ENCODE results near the gene COMMD1. TPM values are rescaled to one million over a fixed set of nuclear protein-coding genes. Genes with fewer than 3 reads are reported as not detected.

COMMD1 gene
- polyA plus RNA-seq, 2 of the 4 experiments (the other 2 are of a cell fraction): 54.1 to 57.3 TPM

DNA sequence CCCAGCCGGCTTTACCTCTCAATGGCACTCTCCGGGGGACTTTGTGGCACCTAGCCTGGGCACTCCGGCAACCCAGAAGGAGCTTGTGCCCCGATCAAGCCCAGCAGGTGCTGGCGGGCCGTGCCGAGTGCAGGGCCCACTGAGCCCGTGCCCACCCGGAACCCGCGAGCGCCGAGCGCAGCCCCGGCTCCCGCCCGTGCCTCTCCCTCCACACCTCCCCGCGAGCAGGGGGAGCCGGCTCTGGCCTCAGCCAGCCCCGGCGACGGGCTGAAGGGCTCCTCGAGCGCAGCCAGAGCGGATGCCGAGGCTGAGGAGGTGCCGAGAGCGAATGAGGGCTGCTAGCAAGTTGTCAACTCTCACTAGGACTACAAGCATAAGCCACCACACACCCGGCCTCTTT is 136.9 kb downstream of the COMMD1 start:
- no peak for FAIRE-seq

DNA sequence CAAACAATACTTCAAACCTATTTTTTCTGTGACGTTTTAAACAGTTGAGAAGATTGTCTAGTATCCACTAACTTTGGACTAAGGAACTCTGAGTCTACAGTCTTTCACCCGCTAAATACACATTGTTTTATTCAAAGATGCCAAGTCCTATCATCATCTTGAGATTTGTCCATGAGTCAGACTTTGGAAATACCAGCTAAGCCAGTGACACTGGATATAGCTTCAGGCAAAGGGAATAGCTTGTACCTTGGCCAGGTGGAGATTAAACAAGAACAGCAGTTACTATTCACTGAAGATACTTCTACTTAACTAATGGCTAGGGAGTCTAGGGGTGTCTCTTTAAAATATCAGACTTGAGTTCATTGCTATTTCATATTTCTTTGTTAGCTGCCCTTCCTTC is 137.5 kb downstream of the COMMD1 start:
- no peak overlapping the region for H3K4me2 ChIP-seq
- H3K27ac ChIP-seq: no peak overlapping the region
- peaks cover 14% of the 10 kb centered on the region; the same call in 2 of the 3 replicates for H3K9me3 ChIP-seq
- no peaks in the 10 kb centered on the region for H3K4me1 ChIP-seq
- CTCF ChIA-PET: interaction anchor here (1.3 kb wide), 1 partner anchor 35 kb away, joined by 4 read pairs; no protein-coding TSS in a partner anchor
- POLR2A ChIA-PET: no interaction called here
- WGBS (ENCODE audit: missing lambda C conversion rate): 63% methylated on average over 2 of the region's 2 CpGs
- ATAC-seq (no peak), DNase-seq (ENCODE audit: low read depth in 1 of 2, low spot score in 1 of 2) (no peak), FAIRE-seq (no peak)
- H3K4me3 ChIP-seq: no peak overlapping the region
- TF ChIP-seq CHD4 (IDR thresholded peaks at IDR 0.05; ENCODE audit: borderline replicate concordance) (no peak), NPAS2 (CRISPR knock-in tag; IDR thresholded peaks at IDR 0.05; ENCODE audit: borderline replicate concordance) (no peak), RARB (CRISPR knock-in tag; IDR thresholded peaks at IDR 0.05) (no peak), SMC3 (IDR thresholded peaks at IDR 0.05) (no peak), GATA3 (IDR thresholded peaks at IDR 0.05; ENCODE audit: borderline replicate concordance) (no peak), ESRRA (IDR thresholded peaks at IDR 0.05; ENCODE audit: borderline replicate concordance, low read length) (no peak), EHF (CRISPR knock-in tag; IDR thresholded peaks at IDR 0.05) (no peak), CHD2 (IDR thresholded peaks at IDR 0.05; ENCODE audit: low read length, partially characterized antibody) (no peak)
- TF ChIP-seq, protein P1, sequence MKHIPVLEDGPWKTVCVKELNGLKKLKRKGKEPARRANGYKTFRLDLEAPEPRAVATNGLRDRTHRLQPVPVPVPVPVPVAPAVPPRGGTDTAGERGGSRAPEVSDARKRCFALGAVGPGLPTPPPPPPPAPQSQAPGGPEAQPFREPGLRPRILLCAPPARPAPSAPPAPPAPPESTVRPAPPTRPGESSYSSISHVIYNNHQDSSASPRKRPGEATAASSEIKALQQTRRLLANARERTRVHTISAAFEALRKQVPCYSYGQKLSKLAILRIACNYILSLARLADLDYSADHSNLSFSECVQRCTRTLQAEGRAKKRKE (CRISPR knock-in tag; IDR thresholded peaks at IDR 0.05; ENCODE audit: low read depth): no peak
- TF ChIP-seq, protein P2, sequence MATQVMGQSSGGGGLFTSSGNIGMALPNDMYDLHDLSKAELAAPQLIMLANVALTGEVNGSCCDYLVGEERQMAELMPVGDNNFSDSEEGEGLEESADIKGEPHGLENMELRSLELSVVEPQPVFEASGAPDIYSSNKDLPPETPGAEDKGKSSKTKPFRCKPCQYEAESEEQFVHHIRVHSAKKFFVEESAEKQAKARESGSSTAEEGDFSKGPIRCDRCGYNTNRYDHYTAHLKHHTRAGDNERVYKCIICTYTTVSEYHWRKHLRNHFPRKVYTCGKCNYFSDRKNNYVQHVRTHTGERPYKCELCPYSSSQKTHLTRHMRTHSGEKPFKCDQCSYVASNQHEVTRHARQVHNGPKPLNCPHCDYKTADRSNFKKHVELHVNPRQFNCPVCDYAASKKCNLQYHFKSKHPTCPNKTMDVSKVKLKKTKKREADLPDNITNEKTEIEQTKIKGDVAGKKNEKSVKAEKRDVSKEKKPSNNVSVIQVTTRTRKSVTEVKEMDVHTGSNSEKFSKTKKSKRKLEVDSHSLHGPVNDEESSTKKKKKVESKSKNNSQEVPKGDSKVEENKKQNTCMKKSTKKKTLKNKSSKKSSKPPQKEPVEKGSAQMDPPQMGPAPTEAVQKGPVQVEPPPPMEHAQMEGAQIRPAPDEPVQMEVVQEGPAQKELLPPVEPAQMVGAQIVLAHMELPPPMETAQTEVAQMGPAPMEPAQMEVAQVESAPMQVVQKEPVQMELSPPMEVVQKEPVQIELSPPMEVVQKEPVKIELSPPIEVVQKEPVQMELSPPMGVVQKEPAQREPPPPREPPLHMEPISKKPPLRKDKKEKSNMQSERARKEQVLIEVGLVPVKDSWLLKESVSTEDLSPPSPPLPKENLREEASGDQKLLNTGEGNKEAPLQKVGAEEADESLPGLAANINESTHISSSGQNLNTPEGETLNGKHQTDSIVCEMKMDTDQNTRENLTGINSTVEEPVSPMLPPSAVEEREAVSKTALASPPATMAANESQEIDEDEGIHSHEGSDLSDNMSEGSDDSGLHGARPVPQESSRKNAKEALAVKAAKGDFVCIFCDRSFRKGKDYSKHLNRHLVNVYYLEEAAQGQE (IDR thresholded peaks at IDR 0.05): no peak

More for the DNA sequence above, 136.9 kb downstream of the COMMD1 start:
- no peaks in the 10 kb centered on the region for H3K4me1 ChIP-seq
- peaks cover 14% of the 10 kb centered on the region; the same call in 2 of the 3 replicates for H3K9me3 ChIP-seq
- WGBS (ENCODE audit: missing lambda C conversion rate): 89% methylated on average over 23 of the region's 30 CpGs
- no peak for TF ChIP-seq HDAC2 (IDR thresholded peaks at IDR 0.05)
- TF ChIP-seq CBX8 (IDR thresholded peaks at IDR 0.05): no peak
- TF ChIP-seq MAFK (IDR thresholded peaks at IDR 0.05; ENCODE audit: partially characterized antibody): no peak
- TF ChIP-seq HOXA7 (CRISPR knock-in tag; IDR thresholded peaks at IDR 0.05): no peak
- TF ChIP-seq NFE2L2 (conservative IDR thresholded peaks at IDR 0.05; ENCODE audit: low read length): no peak
- TF ChIP-seq, protein P1 (CRISPR knock-in tag; IDR thresholded peaks at IDR 0.05; ENCODE audit: low read depth): no peak
- TF ChIP-seq EHF (CRISPR knock-in tag; IDR thresholded peaks at IDR 0.05): no peak
- TF ChIP-seq, protein P3, sequence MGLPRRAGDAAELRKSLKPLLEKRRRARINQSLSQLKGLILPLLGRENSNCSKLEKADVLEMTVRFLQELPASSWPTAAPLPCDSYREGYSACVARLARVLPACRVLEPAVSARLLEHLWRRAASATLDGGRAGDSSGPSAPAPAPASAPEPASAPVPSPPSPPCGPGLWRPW (IDR thresholded peaks at IDR 0.05): no peak
- no peak for TF ChIP-seq SREBF2 (IDR thresholded peaks at IDR 0.05)
- no peak for TF ChIP-seq RNF2 (IDR thresholded peaks at IDR 0.05; ENCODE audit: borderline replicate concordance, low read depth)
- TF ChIP-seq ZSCAN20 (CRISPR knock-in tag; IDR thresholded peaks at IDR 0.05): no peak
- no peak overlapping the region for H3K27ac ChIP-seq
- no peak overlapping the region for H3K4me3 ChIP-seq
- ChIA-PET POLR2A (no interaction called here), CTCF (interaction anchor here (1.3 kb wide), 1 partner anchor 34 kb away, joined by 4 read pairs; no protein-coding TSS in a partner anchor)
- DNase-seq (ENCODE audit: low read depth in 1 of 2, low spot score in 1 of 2) (no peak), ATAC-seq (no peak)
- no peak overlapping the region for H3K4me2 ChIP-seq
